ENCODE data around the gene TEX19.
A peak's percentile ranks its signal among the peaks of the same experiment; 100 is the strongest.
"Not testable (repeated sequence)": the region's sequence is repeated elsewhere in the genome, so short reads cannot be mapped to it uniquely, and the experiment has no call there.

The TEX19 gene

DNA sequence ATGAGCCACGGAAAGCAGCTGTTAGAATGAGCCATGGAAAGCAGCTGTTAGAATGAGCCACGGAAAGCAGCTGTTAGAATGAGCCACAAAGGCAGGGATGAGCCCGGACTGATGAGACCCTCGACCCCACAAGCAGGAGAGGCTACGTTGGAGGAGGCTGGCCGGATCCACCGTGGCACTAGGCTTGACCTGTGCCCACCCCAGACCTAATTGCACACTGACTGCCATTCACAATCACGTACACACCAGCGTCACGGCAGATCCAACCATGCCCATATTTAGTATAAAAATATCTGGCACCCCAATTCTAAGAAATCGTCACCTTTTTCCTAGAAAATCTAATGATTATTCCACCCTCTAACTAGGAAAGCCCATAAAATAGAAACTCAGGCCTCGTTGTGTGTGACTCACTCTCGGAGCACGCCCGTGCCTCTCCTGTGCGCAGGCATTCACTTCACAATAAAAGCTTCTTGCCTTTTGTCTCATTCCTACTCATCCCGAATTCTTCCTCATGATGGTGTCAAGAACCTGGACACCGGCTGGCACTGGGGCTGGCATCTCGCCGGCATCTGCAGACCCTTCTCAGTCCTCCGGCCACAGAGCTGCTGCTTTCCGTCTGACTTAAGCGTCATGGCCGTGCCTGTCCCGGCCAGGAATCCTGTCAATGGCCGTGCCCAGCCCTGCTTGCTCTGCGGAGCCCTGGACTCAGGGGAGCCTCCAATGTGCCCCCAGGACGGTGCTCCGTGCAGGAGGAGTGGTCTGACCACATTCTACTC is 20.0 kb upstream of the TEX19 start:
- DNase-seq (ENCODE audit: low read depth), result no peak

DNA sequence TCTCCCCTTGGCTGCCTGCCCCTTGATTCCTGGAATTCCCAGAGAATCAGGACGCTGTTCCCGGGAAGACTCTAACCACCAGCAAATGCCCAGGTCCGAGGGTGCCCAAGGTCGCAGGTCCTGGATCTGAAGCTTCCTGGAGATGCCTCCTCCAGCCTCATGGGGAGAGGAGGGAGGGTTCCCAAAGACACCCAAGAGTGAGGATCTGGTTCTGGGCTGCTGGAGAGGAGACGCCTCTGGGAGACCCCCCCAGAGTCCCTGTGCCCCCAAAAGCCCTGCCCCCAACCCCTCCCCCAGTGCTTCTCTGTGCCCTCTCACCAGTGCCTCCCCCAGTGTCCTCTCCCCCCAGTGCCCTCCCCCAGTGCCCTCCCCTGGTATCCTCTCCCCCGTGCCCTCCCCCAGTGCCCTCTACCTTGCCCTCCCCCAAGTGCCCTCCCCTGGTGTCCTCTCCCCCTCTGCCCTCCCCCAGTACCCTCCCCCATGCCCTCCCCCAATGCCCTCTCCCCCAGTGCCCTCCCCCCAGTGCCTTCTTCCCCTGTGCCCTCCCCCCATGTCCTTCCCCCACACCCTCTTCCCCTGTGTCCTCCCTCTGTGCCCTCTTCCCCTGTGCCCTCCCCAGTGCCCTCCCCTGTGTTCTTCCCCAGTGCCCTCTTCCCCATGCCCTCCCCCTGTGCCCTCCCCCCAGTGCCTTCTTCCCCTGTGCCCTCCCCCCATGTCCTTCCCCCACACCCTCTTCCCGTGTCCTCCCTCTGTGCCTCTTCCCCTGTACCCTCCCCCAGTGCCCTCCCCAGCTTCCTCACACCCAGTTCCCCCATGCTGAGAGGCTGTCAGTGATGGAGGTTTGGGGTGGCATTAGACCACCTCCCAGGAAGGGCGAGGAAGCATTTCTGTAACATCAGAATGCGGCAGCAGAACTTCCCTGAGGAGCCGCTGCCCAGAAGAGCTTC is 19.1 kb upstream of the TEX19 start:
- no peak for DNase-seq (ENCODE audit: low read depth)

DNA sequence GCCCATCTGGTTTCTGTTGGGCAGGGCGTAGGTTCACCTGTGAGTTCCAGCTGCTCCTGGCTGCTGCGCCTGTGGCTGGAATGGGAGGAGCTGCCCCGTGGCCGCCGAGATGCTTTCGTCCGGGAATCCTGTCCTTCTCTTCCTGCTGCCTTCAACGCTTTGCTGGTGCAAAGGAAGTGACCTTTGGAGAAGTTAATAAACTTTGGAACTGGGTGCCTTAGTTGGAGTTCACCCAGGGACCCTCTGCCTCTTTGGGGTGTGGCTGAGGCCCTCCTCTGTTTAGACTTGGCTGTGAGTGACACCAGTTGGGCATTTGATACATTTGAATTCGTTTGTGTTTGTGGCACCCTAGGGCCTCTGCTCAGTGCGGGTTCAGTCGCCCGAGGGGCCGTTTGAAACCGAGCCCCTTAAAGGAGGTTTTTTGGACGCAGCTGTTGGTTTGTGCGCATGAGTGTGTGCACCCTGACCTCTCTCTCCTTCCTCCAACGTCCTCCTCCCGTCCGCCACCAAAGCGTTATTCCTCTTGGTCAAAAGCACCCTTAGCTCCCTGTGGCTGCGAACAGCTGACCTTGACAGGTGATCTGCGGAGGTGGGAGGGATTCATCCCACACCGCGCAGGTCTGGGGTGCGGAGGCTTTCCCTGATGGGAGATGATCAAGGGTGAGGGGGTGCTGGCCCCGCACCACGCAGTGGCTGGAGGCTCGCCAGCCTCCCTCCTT is 16.5 kb upstream of the TEX19 start:
- no peak for DNase-seq (ENCODE audit: low read depth)

DNA sequence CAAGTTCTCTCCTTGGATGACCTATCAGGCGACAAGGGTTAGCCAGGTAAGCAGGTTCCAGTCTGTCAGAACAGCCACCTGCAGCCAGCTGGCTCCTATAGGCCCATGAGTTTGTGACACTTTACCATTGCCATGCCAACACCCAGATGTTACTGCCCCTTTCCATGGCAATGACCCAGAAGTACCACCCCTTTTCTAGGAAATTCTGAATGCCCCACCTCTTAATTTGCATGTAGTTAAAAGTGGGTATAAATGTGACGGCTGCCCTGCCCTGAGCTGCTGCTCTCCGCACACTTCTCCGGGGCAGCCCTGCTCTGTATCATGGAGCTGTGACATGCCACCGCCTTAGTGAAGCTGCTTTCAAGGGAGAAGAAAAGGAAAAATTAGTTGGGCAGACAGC is 15.5 kb upstream of the TEX19 start:
- no peak for DNase-seq (ENCODE audit: low read depth)

DNA sequence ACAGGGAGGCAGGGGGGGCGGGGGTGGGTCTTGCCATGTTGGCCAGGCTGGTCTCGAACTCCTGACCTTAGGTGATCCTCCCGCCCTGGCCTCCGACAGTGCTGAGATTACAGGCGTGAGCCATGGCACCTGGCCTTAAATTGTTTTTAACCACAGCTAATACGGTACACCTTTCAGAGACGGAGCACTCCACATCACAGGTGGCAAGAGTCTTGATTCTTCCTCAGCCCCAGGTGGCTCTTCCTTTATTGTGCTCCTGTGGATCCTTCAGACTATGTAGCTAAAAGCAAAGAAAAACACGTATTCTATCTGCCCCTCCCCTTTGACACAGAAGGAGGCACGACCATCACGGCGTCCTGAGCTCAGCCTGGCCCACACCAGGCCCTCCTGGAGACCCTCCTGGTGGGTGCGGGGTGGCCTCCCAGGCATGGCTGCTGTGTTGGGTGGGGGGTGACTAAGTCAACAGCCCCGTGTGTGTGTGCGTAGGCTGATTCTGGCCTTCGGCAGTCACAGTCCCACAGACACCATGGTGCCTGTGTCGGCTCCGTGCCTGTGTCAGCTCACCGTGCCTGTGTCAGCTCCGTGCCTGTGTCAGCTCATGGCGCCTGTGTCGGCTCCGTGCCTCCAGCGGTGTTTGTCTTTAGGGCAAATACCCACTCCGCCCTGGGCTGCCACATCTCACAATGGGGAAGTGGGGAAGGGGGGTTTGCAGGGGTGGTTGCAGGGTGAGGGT is 14.7 kb upstream of the TEX19 start:
- DNase-seq (ENCODE audit: low read depth), result no peak

DNA sequence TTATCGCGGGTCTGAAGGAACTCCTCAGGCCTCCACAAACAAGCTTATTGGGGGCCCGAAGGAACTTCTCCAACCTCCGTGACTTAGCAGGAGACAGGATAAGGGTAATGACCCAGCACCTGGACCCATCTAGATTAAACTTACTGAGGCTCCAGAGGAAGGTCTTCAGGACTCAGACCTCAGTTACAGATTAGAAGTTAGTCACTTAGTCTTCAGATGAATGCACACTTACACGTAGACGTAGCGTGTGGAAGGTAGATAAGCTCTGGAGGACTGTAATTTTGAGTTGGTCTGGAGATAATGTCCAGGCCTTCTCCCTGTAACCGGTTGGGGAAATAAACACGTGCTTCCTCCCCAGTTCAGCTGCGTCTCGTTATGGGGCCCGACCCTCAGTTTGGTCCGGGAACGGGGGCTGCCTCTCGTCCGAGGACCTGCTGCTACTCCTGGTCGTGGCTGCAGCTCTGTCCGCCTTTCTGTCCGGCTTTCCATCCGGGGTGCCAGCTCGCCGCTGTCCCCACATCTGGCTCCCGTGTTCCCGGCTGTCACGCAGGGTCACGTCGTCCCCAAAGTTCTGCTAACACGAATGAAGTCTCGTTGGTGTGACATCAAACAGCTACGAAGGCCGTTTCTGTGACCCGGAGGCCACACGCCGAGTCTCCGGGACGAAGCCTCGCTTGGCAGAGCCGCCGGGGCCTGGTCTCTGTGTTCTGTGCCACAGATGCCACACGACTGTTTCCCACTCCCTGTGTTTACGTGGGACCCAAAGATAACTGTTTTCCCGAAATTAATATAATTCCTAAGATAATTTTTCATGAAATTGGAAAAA is 13.7 kb upstream of the TEX19 start:
- no peak for DNase-seq (ENCODE audit: low read depth)

DNA sequence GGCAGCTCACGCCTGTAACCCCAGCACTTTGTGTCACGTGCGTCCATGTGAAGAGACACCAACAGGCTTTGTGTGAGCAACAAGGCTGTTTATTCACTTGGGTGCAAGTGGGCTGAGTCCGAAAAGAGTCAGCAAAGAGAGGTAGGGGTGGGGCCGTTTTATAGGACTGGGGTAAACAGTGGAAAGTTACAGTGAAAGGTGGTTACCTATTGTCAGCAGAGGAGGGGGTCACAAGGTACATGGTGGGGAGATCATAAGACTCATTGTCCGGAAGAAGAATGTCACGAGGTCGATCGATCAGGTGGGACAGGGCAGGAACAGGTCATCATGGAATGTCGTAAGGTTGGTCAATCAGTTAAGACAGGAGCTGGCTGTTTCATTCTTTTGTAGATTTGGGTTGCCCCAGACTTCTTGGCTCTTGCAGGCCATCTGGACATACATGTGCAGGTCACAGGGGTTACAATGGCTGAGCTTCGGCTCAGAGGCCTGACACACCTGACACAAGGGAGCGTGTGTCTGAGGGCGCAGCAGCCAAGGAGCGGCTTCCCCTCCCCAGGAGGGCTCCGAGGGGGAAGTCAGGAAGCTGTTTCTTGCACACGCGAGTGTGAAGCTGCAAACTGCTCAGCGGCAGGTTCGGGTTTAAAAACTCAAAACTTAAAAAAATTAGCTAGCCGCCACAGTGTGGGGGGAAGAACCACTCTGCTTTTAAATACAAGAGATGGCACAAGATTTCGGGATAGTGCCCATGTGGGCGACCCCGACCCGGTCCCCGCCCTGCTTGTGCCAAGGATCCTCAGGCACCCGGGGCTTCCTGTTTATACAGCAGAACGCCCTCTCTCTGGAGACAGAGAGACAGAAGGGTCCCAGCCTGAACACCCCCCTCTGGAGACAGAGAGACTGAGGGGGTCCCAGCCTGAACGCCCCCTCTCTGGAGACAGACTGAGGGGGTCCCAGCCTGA is 12.4 kb upstream of the TEX19 start:
- DNase-seq (ENCODE audit: low read depth), result no peak

DNA sequence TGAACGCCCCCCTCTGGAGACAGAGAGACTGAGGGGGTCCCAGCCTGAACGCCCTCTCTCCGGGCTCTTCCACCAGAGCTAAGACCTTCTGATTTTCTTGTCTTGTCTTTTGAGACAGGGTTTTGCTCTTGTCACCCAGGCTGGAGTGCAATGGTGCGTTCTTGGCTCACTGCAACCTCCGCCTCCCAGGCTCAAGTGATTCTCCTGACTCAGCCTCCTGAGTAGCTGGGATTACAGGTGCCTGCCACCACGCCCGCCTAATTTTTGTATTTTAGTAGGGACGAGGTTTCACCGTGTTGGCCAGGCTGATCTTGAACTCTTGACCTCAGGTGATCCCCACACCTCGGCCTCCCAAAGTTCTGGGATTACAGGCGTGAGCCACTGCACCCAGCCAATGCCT is 11.1 kb upstream of the TEX19 start:
- DNase-seq (ENCODE audit: low read depth), result not testable (repeated sequence)

DNA sequence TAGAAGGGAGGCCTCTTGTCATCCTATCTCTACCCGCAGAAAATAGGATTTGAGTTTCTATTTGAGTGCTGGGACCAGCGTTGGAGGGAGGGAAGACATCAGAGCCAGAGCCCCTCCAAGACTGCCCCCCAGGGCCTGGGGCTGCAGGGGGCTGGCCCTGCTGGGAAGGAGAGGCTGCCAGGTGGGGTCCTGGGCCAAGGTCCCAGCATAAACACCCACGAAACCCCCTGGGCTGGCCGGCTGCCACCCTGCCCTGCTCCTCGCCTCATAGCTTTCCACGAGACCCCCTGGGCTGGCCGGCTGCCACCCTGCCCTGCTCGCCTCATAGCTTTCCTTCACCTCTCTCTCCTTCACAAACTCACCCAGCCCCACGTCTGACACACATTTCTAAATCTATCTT is 10.6 kb upstream of the TEX19 start:
- no peak for DNase-seq (ENCODE audit: low read depth)

DNA sequence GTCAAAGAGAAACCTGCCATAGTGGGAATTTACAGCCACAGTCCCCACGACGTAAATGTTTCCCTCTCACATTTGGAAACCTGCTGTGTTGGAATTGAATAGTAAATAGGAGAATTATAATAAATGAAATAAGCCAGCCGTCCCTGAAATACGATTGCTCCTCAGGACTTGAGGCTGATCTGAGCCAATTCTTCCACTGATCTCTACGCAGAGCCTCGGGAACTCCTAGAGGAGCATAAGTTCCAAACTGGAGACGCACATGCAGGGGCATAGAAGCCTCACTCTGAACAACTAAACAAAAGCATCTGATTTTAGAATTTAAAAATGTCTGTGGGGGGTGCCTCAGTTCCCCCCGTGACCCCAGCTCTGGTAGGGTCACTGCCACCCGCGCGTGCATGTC is 10.2 kb upstream of the TEX19 start:
- DNase-seq (ENCODE audit: low read depth), result no peak

DNA sequence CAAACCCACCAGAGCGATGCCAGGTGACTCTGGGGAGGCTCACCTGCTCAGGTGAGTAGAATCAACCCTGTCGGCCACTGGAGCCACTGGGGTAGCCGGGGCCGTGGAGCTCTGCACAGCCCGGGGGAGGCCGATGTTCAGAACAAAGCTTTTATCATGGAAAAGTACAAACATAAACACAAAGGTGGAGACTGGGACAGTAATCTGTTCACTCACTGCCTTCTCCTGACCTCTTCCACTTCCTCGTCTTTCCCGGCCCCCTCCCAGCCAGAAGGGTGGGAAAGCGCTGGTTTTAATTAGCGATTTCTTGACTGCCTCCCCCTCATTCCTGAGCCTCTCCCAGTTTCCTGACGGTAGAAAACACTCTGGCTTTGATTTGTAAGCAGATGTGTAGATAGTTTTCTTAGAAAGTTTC is 9.8 kb upstream of the TEX19 start:
- no peak for DNase-seq (ENCODE audit: low read depth)

DNA sequence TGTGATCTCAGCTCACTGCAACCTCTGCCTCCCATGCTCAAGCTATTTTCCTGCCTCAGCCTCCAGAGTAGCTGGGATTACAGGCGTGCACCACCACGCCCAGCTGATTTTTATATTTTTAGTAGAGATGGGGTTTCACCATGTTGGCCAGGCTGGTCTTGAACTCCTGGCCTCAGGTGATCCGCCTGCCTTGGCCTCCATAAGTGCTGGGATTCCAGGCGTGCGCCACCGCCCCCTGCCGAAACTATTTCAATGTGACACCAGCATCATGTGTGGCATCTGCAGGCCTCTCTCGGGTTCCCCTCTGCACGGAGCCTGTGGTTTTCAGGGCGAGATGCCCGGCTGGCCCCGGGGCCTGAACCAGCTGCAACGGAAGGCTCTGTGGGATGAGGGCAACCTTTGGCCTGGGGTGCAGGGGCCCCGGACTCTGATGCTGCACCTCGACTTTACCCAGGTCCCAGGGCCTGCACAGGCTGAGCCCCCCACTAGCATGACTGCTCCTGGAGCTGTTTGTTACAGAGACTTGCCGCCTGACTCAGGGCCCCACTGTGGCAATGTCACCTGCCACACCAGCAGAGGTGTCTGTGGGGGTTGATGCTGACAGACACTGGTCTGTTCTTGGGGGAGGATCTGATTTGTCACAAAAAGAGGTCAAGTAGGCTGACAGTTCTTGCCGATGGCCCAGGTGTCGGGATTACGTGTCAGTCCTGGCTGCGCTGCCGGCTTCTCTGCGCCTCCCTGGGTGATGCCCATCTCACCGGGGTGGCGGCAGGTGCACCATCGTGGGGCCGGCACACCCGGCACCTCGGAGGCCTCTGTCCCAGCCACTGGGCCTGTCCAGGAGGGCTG is 8.6 kb upstream of the TEX19 start:
- no peak for DNase-seq (ENCODE audit: low read depth)

DNA sequence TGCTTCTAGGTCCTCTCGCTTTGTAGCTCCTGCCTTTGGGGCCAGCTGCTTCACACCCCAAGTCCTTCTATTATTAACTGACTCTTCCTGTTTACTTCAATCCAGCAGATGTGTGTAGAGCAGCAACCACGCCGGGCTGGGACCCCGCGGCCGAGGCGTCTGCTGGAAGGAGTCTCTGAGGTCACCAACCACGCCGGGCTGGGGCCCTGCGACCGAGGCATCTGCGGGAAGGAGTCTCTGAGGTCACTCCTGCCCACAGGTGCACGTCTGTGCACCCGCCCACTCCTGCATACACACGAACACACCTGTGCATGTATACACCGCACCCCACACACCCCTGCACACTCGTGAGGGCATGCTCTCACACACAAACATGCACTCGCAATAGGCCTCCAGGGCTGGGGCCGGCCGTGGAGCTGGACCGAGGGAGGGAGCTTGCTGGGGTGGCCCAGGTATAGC is 7.8 kb upstream of the TEX19 start:
- no peak for DNase-seq (ENCODE audit: low read depth)

DNA sequence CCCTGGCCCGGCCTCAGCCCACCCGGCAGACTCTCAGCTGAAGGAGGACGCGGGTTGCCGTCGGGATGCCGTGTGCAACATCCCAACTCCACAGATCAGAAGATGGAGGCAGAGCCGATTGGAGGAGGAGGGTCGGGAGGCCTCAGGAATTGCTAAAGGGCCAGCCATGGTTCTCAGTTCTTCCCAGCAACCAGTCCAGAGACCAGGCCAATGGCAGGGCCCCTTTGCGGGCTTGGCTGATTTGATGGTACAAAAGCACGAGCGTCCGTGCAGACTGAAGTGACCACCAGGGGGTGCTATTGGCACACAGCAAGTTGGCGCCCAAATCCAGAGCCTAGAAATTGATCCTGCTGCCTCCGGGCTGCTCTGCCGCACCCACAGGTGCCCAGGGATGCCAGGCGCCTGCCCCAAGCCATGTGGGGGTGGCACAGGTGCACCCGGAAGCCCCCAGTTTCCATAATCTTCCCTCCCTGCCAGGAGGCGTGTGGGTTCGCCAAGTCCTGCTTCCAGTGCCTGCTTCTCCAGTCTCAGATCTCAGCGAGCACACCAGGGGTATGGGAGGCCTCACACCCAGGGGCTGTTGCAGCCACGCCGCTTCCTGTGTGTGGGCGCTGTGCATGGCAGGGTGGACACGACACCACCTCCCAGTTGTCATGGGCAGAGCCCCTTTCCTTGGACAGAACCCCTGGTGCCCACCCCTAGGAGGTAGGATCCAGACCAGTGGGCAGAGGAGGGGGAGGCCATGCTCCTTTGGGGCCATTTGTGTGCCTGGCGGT is 7.1 kb upstream of the TEX19 start:
- DNase-seq (ENCODE audit: low read depth), result peak; percentile 73

DNA sequence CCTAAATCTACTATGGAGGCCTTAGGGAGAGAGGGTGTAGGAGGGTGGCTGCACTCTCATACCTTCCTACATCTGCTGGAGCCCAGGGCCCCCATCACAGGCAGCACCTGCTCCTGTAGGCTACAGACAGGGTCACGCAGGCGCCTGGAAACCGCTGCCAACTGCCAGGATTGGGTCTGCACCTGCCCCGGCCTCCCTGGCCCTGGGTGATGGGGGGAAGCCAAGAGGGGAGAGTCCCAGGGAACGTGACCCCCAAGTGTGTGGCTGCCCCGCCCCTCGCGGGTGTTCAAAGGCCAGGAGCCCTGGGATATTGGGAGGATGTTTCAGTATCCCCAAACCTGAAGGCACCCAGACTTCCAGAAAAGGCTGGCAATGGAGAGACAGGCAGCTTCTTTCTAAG is 5.6 kb upstream of the TEX19 start:
- no peak for DNase-seq (ENCODE audit: low read depth)

DNA sequence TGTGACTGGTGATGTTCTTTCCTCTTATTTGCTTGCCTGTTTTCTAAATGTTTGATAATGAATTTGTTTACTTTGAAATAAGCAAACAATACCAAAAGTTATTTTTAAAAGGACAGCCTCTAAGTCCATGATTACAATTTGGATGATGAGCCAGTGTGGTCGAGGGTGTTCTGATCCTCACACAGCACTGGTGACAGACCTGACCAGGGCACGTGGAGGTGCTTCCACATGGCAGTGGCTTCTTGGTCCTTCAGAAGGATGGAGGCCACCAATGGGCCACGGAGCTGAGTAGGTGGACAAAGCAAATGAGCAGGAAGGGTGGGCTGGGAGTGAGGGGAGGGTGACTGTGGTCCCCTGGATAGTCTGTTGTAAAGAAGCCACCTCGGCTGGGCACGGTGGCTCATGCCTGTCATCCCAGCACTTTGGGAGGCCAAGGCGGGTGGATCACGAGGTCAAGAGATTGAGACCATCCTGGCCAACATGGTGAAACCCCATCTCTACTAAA is 4.2 kb upstream of the TEX19 start:
- no peak for DNase-seq (ENCODE audit: low read depth)

DNA sequence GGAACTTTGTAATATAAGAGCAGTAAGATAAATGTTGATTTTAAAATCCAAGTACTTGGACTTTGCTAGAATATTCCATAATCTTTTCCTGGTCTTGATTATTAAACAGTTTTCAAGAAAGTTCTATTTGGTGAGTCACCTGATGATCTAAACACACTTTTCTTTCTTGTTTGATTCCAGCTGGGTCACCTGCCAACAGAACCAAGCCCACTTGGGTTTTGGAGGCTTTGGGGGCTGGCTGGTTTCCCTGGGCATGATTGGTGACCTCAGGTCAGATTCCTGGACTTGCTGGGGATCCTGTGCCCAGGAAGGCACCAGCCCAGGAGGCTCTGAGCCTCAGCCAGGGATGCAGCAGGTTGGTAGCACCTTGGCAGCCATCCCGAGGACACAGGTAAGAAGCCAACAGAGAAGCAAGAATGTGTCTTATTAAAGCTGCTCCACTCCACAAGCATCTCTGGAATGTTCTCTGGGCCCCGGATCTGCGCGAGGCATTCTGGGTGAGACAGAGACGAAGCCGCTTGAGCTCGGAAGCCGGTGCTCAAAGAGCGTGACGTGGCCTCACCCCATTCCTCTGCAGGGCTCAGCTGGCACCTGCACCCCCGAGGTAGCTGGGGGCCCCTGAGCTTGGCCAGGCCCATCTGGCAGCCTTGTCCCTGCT is 3.1 kb upstream of the TEX19 start:
- DNase-seq (ENCODE audit: low read depth), result no peak
